SU-DHL-6 (cell line): ENCODE measurements around the gene SLC38A9.

Source experiments
- CTCF ChIP-seq: fragments of 200-600 bp; sonication (generic); IDR thresholded peaks from one replicate; pipeline ENCODE4 v1.5.1; 2017; ENCODE audit warnings: antibody characterized with exemption, mild to moderate bottlenecking, low read length, moderate library complexity; ENCODE audit not compliant: insufficient read depth, poor library complexity, severe bottlenecking
- EZH2phosphoT487 ChIP-seq: fragments of 200-600 bp; sonication (generic), shearing (Covaris generic); conservative IDR thresholded peaks from 2 replicates; pipeline ENCODE4 v1.6.1; 2018; ENCODE audit warnings: mild to moderate bottlenecking, antibody characterized with exemption, low read length, moderate library complexity, mixed read lengths

GRCh38 chr5:55593115-55593472 is 119.0 kb downstream of the SLC38A9 start:
- no peak for TF ChIP-seq CTCF
- TF ChIP-seq EZH2phosphoT487, result no peak
